Ovary (tissue), 9 donors: Measurements from ENCODE around the gene LCP2. TPM values are rescaled to one million over a fixed set of nuclear protein-coding genes. Genes with fewer than 3 reads are reported as not detected.

Experiments used
- DNase-seq, 5 donors: peaks; one replicate each; pipeline ENCODE4 v3.0.0-alpha.2; 2019 to 2020
- H3K27ac ChIP-seq, 2 donors: fragments of 200-600 bp; one replicate each; pipeline versions ENCODE4 v1.5.1 to v1.8.0; 2019 to 2022
- H3K27me3 ChIP-seq: fragments of 200-600 bp; one replicate; pipeline ENCODE4 v1.8.0; 2022
- H3K36me3 ChIP-seq: fragments of 200-600 bp; sonication (generic); one replicate; pipeline ENCODE4 v1.5.1; 2019
- H3K4me1 ChIP-seq: one replicate; pipeline ENCODE4 v1.8.1; 2013; ENCODE audit warnings: mild to moderate bottlenecking, moderate library complexity; ENCODE audit not compliant: insufficient read depth
- H3K4me3 ChIP-seq: fragments of 200-600 bp; sonication (generic); one replicate; pipeline ENCODE4 v1.5.1; 2017
- H3K9me3 ChIP-seq, 2 donors: fragments of 200-600 bp in 1 of 2; sonication (generic) in 1 of 2; one replicate each; pipeline versions ENCODE4 v1.5.1 to v1.8.1; 2013 to 2019; ENCODE audit warnings: mild to moderate bottlenecking in 1 of 2, moderate library complexity in 1 of 2
- EP300 ChIP-seq: sonication (generic); formaldehyde crosslinking; IDR thresholded peaks from one replicate; pipeline ENCODE4 v1.6.1; 2017; ENCODE audit warnings: antibody characterized with exemption
- POLR2A ChIP-seq: fragments of 450-650 bp; IDR thresholded peaks from one replicate; pipeline ENCODE4 v1.6.1; 2017; ENCODE audit warnings: antibody characterized with exemption, mild to moderate bottlenecking, moderate library complexity
- WGBS, 3 donors: extraction: QIAGEN DNeasy Blood & Tissue Kit in 1 of 3; methylation state at CpG; one replicate each; pipeline versions ENCODE4 v1.1.5 to v1.1.7; 2013 to 2017; 5-methylcytosine and 5-hydroxymethylcytosine counted together
- intact Hi-C, 4 donors: fragments of 100-400 bp; cut with DNase I; formaldehyde crosslinking; loops; one replicate each; pipeline versions ENCODE4 v1.11.0 to v1.15.1; 2022 to 2023
- polyA plus RNA-seq, 2 donors: library from polyadenylated mRNA; stranded (reverse); fragments of 200-250 nt in 1 of 2; fragments of 350-450 nt in 1 of 2; fragmentation: Illumina TruSeq in 1 of 2; extraction: RNeasy Lipid Tissue Mini Kit (QIAGEN cat#74804) in 1 of 2; gene quantifications; one replicate each; pipeline ENCODE4 v1.2.3, GENCODE V29; 2013 to 2014
- total RNA-seq, 7 donors: library from RNA; depleted of rRNA in 2 of 7; stranded (reverse); fragments of >200 nt in 2 of 7; fragmentation: NEBNext Ultra II Directional in 3 of 7; extraction: Animal tissue kit (Norgen Biotek cat#: 25700) in 3 of 7; gene quantifications; one replicate each; pipeline versions ENCODE4 v1.1.0 to v1.2.4, GENCODE V29; 2016 to 2023
- TF ChIP-seq, protein P1 (sequence below), 3 donors: fragments of 450-650 bp in 2 of 3; fragments of 200-600 bp in 1 of 3; IDR thresholded peaks; one replicate each; pipeline versions ENCODE4 v1.5.1 to v1.8.0; 2016 to 2022; ENCODE audit warnings: antibody characterized with exemption in 3 of 3, mild to moderate bottlenecking in 1 of 3
- donor health status: DM: no; HTN: no; CAD: no; lungs with moderate emphysema.
- donor health status: DM: no; HTN: no; CAD: no.
- donor health status: Bipolar disorder and iron deficiency.
- donor health status: DM: yes; HTN: yes; CAD: no.
- donor health status: DM: no; HTN: no; CAD: no.
- donor health status: DM: yes; HTN: yes; CAD: no.

Gene LCP2
- total and polyA plus RNA-seq, 9 donors, result 3.1 to 31.1 (median 6.4) TPM

DNA sequence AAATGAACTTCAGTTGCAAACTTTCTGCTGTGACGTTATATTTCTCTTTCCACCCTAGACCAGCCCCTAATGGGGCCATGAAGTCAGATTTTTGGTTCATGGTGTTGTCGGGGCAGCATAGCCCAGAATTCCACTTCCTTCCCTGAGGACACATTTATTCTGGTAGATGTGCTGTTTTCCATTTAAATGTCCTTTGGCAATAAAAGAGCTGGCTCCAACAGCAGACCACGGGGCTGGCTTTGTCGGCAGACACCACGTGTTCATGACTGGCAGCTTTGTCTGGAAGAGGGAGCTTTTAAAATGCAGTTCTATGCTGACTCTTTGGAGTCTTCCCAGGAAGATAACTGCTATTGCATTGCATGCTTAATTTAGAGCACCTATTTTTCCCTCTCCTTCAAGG, 17.6 kb upstream of the LCP2 start:
- peak overlapping the region; percentile 52 to 80 for H3K27ac ChIP-seq
- H3K4me1 ChIP-seq, result peaks cover 11% of the 10 kb centered on the region
- intact Hi-C loops, result no loop called here
- H3K9me3 ChIP-seq, result no peaks in the 10 kb centered on the region
- no peaks in the 10 kb centered on the region for H3K27me3 ChIP-seq
- DNase-seq, result peak; percentile 68 to 86 (median 80)
- H3K4me3 ChIP-seq, result no peak overlapping the region
- peak; percentile 67 for TF ChIP-seq EP300
- TF ChIP-seq, protein P1, sequence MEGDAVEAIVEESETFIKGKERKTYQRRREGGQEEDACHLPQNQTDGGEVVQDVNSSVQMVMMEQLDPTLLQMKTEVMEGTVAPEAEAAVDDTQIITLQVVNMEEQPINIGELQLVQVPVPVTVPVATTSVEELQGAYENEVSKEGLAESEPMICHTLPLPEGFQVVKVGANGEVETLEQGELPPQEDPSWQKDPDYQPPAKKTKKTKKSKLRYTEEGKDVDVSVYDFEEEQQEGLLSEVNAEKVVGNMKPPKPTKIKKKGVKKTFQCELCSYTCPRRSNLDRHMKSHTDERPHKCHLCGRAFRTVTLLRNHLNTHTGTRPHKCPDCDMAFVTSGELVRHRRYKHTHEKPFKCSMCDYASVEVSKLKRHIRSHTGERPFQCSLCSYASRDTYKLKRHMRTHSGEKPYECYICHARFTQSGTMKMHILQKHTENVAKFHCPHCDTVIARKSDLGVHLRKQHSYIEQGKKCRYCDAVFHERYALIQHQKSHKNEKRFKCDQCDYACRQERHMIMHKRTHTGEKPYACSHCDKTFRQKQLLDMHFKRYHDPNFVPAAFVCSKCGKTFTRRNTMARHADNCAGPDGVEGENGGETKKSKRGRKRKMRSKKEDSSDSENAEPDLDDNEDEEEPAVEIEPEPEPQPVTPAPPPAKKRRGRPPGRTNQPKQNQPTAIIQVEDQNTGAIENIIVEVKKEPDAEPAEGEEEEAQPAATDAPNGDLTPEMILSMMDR (IDR thresholded peaks at IDR 0.05), result no peak
- no peaks in the 10 kb centered on the region for H3K36me3 ChIP-seq
- WGBS, 3 donors, result 2 to 8% (median 4%) methylated on average over 5 of the region's 5 CpGs

DNA sequence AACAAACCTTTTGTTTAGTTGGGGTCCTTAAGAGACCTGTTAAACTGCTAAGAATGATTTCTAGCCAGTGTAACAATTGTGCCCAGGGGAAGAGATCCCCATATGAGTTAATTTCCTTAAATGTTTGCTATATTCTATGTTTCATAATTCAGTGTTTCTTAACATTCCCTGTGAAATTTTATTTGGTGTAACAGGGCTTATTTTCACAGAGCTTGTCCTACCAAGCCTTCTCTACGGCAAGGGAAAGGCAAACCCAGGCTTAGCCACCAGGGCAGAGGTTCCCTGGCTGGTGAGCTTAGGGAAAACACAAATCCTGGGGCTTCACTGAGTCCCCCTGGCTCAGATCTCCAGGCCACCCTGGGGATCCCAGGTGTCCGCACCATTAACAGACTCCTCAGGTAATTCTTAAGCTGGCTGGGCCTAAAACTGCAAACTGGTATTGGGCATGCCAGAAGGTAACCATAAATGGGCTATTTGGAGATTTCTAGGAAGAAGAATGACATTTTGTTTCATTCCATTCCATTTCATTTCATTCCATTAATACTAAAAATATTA, 17.0 kb upstream of the LCP2 start:
- no peak overlapping the region for H3K4me3 ChIP-seq
- no peaks in the 10 kb centered on the region for H3K27me3 ChIP-seq
- WGBS, 3 donors, result 86 to 91% (median 89%) methylated on average over 2 of the region's 2 CpGs
- no peaks in the 10 kb centered on the region for H3K9me3 ChIP-seq
- H3K4me1 ChIP-seq, result peaks cover 14% of the 10 kb centered on the region
- DNase-seq, result no peak
- intact Hi-C loops, result no loop called here
- peak overlapping the region; percentile 52 to 80 for H3K27ac ChIP-seq
- H3K36me3 ChIP-seq, result no peaks in the 10 kb centered on the region
- TF ChIP-seq, protein P1 (IDR thresholded peaks at IDR 0.05), result no peak

DNA sequence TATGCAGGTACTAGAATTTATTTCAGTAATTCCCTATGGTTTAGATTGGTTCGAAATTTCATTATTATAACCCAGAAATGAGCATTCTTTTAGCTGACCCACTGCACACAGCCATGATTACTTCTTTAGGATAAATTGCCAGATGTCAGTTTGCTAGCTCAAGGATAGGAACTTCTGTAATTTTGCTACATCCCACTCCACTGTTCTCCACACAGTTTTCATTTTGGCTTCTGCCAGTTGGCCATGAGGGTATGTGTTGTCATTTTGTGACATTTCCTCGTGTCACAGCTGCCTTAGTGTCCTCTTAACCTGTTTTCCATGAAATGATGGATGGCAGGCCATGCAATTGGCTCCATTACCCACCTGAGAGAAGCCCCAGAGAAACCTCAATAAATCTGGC, 16.2 kb upstream of the LCP2 start:
- 87 to 92% (median 89%) methylated on average over 2 of the region's 2 CpGs for WGBS, 3 donors
- intact Hi-C loops, result no loop called here

DNA sequence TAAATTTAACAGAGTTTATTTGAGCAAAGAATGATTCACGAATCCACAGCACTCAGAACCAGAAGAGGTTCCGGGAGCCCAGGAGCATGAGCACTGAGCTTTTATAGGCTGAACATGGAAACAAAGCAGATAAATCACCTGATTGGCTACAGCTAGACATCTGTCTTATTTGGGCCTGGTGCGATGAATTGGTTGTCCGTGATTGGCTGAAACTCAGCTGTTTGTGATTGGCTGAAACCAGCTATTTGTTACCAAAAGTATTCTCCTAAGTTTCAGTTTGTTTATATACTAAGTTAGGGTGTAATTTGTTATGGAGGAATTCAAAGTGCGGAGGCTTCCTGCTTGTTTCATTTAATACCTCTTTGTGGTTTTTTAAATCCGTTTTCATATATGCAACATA, 15.8 kb upstream of the LCP2 start:
- no peaks in the 10 kb centered on the region for H3K9me3 ChIP-seq
- H3K27ac ChIP-seq, result no peak overlapping the region
- intact Hi-C loops, result no loop called here
- TF ChIP-seq POLR2A (no peak), EP300 (no peak)
- TF ChIP-seq, protein P1 (IDR thresholded peaks at IDR 0.05), result no peak
- H3K4me3 ChIP-seq, result no peak overlapping the region
- no peaks in the 10 kb centered on the region for H3K27me3 ChIP-seq
- no peak for DNase-seq
- no peaks in the 10 kb centered on the region for H3K36me3 ChIP-seq
- peaks cover 16% of the 10 kb centered on the region for H3K4me1 ChIP-seq
- 88 to 94% (median 89%) methylated on average over 6 of the region's 6 CpGs for WGBS, 3 donors

More for the DNA sequence above, 16.2 kb upstream of the LCP2 start:
- H3K4me3 ChIP-seq, result no peak overlapping the region
- TF ChIP-seq EP300, result no peak
- TF ChIP-seq, protein P1 (IDR thresholded peaks at IDR 0.05), result no peak
- TF ChIP-seq POLR2A, result no peak
- H3K36me3 ChIP-seq, result no peaks in the 10 kb centered on the region
- H3K27ac ChIP-seq, result no peak overlapping the region
- no peak for DNase-seq
- H3K27me3 ChIP-seq, result no peaks in the 10 kb centered on the region
- no peaks in the 10 kb centered on the region for H3K9me3 ChIP-seq
- peaks cover 16% of the 10 kb centered on the region for H3K4me1 ChIP-seq
